NCI-H2171 treated with DMSO at 0.1 percent for 48 hours (cell line): ENCODE measurements around the gene IFT80.
"Not testable (repeated sequence)": the region's sequence is repeated elsewhere in the genome, so short reads cannot be mapped to it uniquely, and the experiment has no call there.

Source experiments
- DNase-seq: peaks from one replicate; lab custom pipeline; 2025; lab: John Stamatoyannopoulos, UW

Gene IFT80

DNA sequence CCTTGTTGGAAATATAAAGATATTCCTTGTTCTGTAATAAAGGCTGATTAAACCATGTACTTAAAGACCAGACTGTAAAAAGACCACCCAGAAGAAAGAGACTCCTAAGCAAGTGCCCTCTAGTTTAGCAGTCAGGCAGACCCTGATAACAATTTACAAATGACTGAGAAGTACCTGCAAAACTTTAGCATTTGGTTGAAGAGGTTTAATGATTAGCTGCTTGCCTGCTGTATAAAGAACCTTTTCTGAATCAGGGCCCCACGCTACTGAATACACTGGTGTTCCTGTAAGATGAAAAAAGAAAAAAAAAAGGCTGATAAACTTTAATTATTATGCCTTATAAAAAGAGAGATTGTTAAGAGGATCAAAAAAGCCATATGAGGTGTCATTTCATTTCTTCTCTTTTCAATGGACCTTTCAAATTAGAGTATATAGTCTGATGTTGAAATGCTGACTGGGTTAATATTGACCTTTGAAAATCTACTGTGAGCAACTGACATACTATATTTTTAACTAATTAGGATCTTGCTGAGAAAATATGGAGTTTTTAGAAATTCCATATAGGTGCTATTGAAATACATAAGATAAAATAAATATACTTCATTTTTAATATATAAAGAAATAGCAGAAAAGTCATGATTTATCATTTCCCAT, 33.0 kb downstream of the IFT80 start:
- DNase-seq = no peak

DNA sequence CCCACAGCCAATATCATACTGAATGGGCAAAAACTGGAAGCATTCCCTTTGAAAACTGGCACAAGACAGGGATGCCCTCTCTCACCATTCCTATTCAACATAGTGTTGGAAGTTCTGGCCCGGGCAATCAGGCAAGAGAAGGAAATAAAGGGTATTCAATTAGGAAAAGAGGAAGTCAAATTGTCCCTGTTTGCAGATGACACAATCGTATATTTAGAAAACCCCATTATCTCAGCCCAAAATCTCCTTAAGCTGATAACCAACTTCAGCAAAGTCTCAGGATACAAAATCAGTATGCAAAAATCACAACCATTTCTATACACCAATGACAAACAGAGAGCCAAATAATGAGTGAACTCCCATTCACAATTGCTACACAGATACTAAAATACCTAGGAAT, 36.1 kb downstream of the IFT80 start:
- not testable (repeated sequence) for DNase-seq

GRCh38 chr3:160355826-160356225, 43.2 kb downstream of the IFT80 start:
- no peak for DNase-seq

- DNase-seq = no peak
Observed at GRCh38 chr3:160346511-160346910, 52.5 kb downstream of the IFT80 start.

GRCh38 chr3:160343132-160343531, 55.9 kb downstream of the IFT80 start:
- peak; percentile 65 for DNase-seq

- no peak for DNase-seq
Observed at GRCh38 chr3:160340351-160340750, 58.7 kb downstream of the IFT80 start.

DNA sequence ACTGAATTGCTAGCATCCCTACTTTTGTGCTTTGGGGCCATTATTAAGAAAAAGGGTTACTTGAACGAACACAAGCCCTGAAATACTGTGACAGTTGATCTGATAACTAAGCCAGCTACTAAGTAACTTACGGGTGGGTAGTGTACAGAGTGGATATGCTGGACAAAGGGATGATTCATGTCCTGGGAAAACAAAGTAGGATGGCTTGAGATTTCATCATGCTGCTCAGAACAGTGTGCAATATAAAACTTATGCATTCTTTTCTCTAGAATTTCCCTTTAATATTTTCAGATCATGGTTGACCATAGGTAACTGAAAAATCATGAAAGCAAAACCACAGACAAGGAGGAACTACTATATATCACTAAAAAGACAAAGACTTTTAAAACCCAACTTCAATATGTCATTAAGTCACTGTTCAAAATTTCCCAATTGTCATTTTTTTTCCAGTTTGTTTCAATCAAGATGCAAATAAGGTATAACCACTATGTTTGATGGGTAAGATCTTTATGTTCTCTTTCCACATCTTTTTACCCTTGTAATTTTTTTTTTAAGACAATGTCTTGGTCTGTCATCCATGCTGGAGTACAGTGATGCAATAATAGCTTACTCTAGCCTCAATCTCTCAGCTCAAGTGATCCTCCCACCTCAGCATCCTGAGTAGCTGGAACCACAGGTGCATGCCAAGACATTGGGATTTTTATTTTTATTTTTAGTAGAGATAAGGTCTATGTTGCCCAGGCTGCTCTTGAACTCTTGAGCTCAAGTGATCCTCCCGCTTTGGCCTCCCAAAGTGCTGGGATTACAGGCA, 67.7 kb downstream of the IFT80 start:
- DNase-seq = no peak

GRCh38 chr3:160330690-160331089, 68.3 kb downstream of the IFT80 start:
- no peak for DNase-seq

DNA sequence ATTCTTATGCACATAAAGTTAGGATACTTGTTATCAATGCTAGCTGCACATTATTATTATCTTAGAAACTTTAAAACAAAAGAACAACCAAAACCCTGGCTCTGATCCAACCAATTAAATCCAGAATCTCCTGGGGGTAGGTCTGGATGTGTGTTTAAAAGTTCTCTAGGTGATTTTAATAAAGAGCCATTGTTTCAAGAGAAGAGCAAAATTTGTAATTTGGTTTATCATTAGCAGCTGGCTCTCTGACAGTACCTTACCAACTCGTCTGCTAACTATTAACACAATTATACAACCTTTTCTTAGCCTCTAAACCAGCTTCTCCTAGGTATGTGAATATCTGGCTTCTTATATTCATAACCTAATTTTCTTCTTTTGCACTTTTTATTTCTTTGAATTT, 68.9 kb downstream of the IFT80 start:
- no peak for DNase-seq

- DNase-seq = not testable (repeated sequence)
Observed at GRCh38 chr3:160326286-160326685, 72.7 kb downstream of the IFT80 start.

GRCh38 chr3:160321821-160322220, 77.2 kb downstream of the IFT80 start:
- not testable (repeated sequence) for DNase-seq

- DNase-seq = no peak
Observed at GRCh38 chr3:160319322-160319721, 79.7 kb downstream of the IFT80 start.

DNA sequence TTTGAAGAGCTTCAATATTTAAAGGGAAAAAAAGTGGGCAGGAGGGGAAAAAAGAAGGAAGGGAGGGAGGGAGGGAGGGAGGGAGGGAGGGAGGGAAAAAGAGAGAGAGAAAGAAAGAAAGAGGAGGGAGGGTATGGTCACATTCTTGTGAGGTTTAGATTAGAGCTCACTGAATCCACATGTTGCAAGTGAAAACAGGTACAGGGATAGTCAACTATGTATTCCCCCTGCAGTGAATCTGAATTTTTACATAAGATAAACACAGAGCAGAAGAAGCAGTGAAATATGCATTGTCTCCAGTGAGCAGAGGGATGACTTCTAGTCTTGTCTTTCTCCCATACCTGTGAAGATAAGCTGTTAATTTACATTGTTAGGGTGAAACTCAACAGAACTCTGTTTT, 84.0 kb downstream of the IFT80 start:
- no peak for DNase-seq

GRCh38 chr3:160312014-160312624, 86.9 kb downstream of the IFT80 start:
- DNase-seq = peak; percentile 24

GRCh38 chr3:160302806-160303205, 96.2 kb downstream of the IFT80 start:
- DNase-seq = no peak

GRCh38 chr3:160296591-160296990, 102.4 kb downstream of the IFT80 start:
- no peak for DNase-seq

- no peak for DNase-seq
Observed at GRCh38 chr3:160291909-160292299, 107.1 kb downstream of the IFT80 start.

DNA sequence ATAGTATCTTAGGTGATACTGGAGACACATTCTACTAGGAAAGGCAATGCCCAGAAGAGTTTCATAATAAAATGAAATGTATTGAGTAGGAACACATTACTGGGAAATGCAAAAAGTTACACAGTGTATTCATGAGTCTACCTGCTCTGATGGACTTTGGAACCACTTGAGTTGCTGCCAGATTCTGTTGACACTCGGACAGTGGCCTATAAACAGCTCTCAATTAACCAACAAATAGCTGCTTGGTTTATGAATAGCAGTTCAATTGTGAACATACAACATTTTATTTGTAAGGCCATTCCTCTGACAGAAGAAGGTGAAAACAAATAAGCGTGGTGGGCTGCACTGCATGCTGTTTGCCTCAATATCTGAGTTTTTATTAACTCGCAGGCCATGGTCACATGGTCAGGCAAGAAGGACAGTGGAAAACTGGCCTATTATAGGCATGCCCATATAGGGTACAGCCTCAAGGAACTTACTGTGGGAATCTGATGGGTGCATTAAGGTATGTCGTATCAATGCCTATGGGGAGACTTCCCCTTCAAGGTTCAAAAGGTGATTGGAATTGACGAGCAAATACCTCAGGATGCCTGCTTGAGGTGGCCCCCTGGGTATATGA, 107.6 kb downstream of the IFT80 start:
- DNase-seq = no peak

DNA sequence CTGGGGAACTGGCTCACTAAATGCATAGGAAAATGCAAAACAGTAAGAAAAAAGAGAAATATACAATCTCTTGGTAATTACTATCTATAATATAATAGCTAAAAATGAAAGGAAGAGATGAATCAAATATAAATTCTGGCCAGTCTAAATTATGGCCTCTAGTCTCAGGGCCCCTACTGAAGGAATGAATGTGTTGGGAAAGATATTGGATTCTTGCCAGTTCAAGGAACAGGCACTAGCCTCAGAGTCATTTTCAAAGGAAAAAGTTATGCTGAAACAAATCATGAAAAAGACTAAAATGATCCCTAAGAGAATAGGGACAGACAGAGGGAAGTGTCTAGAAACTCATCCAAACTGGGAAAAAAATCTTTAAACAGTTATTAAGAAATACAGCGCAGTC, 111.4 kb downstream of the IFT80 start:
- no peak for DNase-seq

DNA sequence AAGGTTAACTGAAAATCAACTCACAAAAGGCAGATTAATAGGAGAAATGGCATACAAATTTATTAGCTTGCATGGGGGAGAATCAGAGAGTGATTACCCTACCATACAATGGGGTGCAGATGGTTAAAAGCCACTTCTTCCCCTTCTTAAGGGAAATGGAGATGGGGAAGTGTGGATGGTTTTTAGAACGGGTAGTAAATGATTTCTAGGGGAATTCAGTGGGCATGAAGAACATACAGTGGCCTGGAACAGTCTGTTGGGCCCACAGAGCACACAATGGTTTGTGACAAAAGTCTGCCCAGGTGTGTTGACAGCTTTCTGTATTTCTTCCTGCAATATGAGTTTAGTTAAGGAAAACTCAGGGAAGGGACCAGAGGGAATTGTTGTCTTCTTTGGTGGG, 112.8 kb downstream of the IFT80 start:
- DNase-seq = no peak

- no peak for DNase-seq
Observed at GRCh38 chr3:160280836-160281235, 118.2 kb downstream of the IFT80 start.

GRCh38 chr3:160279657-160280056, 119.4 kb downstream of the IFT80 start:
- DNase-seq = no peak

GRCh38 chr3:160278210-160278609, 120.8 kb downstream of the IFT80 start:
- peak; percentile 97 for DNase-seq
